Smooth muscle cell (in vitro differentiated cells): Measurements from ENCODE around the gene PDGFA. TPM values are rescaled to one million over a fixed set of nuclear protein-coding genes. Genes with fewer than 3 reads are reported as not detected.

Source experiments
- DNase-seq: peaks from one replicate; lab custom pipeline; 2025; ENCODE audit not compliant: unreplicated experiment; lab: John Stamatoyannopoulos, UW
- H2AFZ ChIP-seq: fragments of 200-600 bp; sonication (generic); 2 replicates; pipeline ENCODE4 v1.6.0; 2016; ENCODE audit warnings: antibody characterized with exemption, low read depth, mild to moderate bottlenecking
- H3F3A ChIP-seq: fragments of 200-600 bp; sonication (generic); 2 replicates; pipeline ENCODE4 v1.6.0; 2017; ENCODE audit warnings: antibody characterized with exemption, low read depth
- H3K27ac ChIP-seq: fragments of 200-600 bp; sonication (generic); 2 replicates; pipeline ENCODE4 v1.5.1; 2016; ENCODE audit warnings: low read depth, mild to moderate bottlenecking
- H3K27me3 ChIP-seq: fragments of 200-600 bp; sonication (generic); 2 replicates; pipeline ENCODE4 v1.6.1; 2016; ENCODE audit warnings: low read depth, mild to moderate bottlenecking
- H3K36me3 ChIP-seq: fragments of 200-600 bp; sonication (generic); 2 replicates; pipeline ENCODE4 v1.5.1; 2016; ENCODE audit warnings: low read depth
- H3K4me1 ChIP-seq: fragments of 200-600 bp; sonication (generic); 2 replicates; pipeline ENCODE4 v1.5.1; 2016; ENCODE audit warnings: low read depth
- H3K4me2 ChIP-seq: fragments of 200-600 bp; sonication (generic); 2 replicates; pipeline ENCODE4 v1.6.0; 2016; ENCODE audit warnings: mild to moderate bottlenecking
- H3K4me3 ChIP-seq: fragments of 200-600 bp; sonication (generic); 2 replicates; pipeline ENCODE4 v1.5.1; 2016; ENCODE audit warnings: mild to moderate bottlenecking
- H3K79me2 ChIP-seq: fragments of 200-600 bp; sonication (generic); 2 replicates; pipeline ENCODE4 v1.6.0; 2016; ENCODE audit warnings: low read depth, mild to moderate bottlenecking
- H3K9ac ChIP-seq: fragments of 200-600 bp; sonication (generic); 2 replicates; pipeline ENCODE4 v1.6.0; 2016; ENCODE audit warnings: low read depth
- H3K9me3 ChIP-seq: fragments of 200-600 bp; sonication (generic); replicated peaks from 2 replicates; pipeline ENCODE4 v1.5.1; 2016; ENCODE audit warnings: low read depth
- H4K20me1 ChIP-seq: fragments of 200-600 bp; sonication (generic); 2 replicates; pipeline ENCODE4 v1.6.0; 2016; ENCODE audit warnings: low read depth
- CTCF ChIP-seq: fragments of 200-600 bp; sonication (generic); IDR thresholded peaks from 2 replicates; pipeline ENCODE4 v1.5.1; 2017; ENCODE audit warnings: borderline replicate concordance, mild to moderate bottlenecking, antibody characterized with exemption; ENCODE audit not compliant: insufficient read depth, poor library complexity, severe bottlenecking
- WGBS: methylation state at CpG from one replicate; pipeline ENCODE4 v1.1.7; 2016; ENCODE audit warnings: low lambda C conversion rate; 5-methylcytosine and 5-hydroxymethylcytosine counted together
- polyA plus RNA-seq: library from polyadenylated mRNA; unstranded; fragments of >200 nt; fragmentation: Nextera tagmentation; extraction: Ambion mirVana; gene quantifications from 2 replicates; pipeline ENCODE4 v1.2.1, GENCODE V29; 2016
- total RNA-seq: library from RNA; depleted of rRNA; stranded (reverse); fragments of >200 nt; gene quantifications from 2 replicates; pipeline ENCODE4 v1.2.3, GENCODE V29; 2014

Gene PDGFA
- total and polyA plus RNA-seq, 2 experiments from 2014 or later, result 32.0 to 68.1 TPM

DNA sequence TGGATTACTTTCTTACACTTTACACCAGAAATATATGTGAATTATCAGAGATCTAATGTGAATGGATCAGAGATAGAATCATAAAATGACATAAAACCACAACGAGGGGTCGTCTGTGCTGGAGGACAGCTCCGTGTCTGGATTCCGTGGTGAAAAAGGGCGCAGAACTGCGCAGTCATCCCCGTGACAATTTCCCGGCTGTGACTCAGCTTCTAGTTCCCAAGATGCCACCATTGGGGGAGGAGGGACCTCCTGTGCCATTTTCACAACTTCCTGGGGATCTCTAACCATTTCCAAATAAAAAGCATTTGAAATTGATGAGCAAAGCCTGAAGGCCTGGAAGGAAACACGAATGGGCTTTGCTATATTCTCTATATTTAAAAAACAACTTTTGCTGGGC, 72.1 kb downstream of the PDGFA start:
- Histone ChIP-seq H3F3A (no peaks in the 10 kb centered on the region), H3K27me3 (no peaks in the 10 kb centered on the region), H3K9me3 (no peaks in the 10 kb centered on the region), H3K36me3 (no peaks in the 10 kb centered on the region), H4K20me1 (no peaks in the 10 kb centered on the region), H3K4me1 (peaks cover 17% of the 10 kb centered on the region), H3K9ac (no peak overlapping the region), H3K79me2 (no peaks in the 10 kb centered on the region), H3K4me3 (no peak overlapping the region), H3K4me2 (no peak overlapping the region), H3K27ac (no peak overlapping the region), H2AFZ (no peak overlapping the region)
- WGBS, result 84% methylated on average over 9 of the region's 9 CpGs
- no peak for DNase-seq
- TF ChIP-seq CTCF, result no peak

Other genes starting within 250 kb of the PDGFA start
- gene FOXL3, start 229.7 kb downstream of the PDGFA start, total RNA-seq, result not detected in 2 replicates
- not detected in 2 replicates for gene FOXL3, start 229.7 kb downstream of the PDGFA start, polyA plus RNA-seq
- gene DNAAF5, start 206.9 kb upstream of the PDGFA start, total RNA-seq, result 9.9 and 17.0 TPM in 2 replicates
- 13.4 and 13.9 TPM in 2 replicates for gene DNAAF5, start 206.9 kb upstream of the PDGFA start, polyA plus RNA-seq
- gene PRKAR1B, start 207.4 kb upstream of the PDGFA start, total RNA-seq, result 5.3 and 6.7 TPM in 2 replicates
- gene PRKAR1B, start 207.4 kb upstream of the PDGFA start, polyA plus RNA-seq, result 9.6 and 10.1 TPM in 2 replicates